Activated T-helper 1 cell treated with Interleukin-2 at 50 U/mL for 16 hours (primary cell): Measurements from ENCODE around the gene LYSET.
"Not testable (repeated sequence)": the region's sequence is repeated elsewhere in the genome, so short reads cannot be mapped to it uniquely, and the experiment has no call there.

Experiments
- DNase-seq: peaks from one replicate; pipeline ENCODE4 v3.0.0-alpha.2; 2020; ENCODE audit warnings: low read depth

The LYSET gene

GRCh38 chr14:93184391-93185348, at the start of gene LYSET, which contains the start of gene MOAP1:
Gene LYSET, plus strand, starts transcription at chr14:93185317. Its CDS starts 89 bp downstream, at chr14:93185406.
Gene MOAP1, minus strand, starts transcription at chr14:93184897. Its CDS starts 655 bp downstream, at chr14:93184242.
- DNase-seq: peak; percentile 89

- no peak for DNase-seq
Measured at GRCh38 chr14:93135399-93135798, 49.7 kb upstream of the LYSET start.

GRCh38 chr14:93136009-93136408, 49.1 kb upstream of the LYSET start:
- DNase-seq: no peak

- not testable (repeated sequence) for DNase-seq
Measured at GRCh38 chr14:93136508-93136907, 48.6 kb upstream of the LYSET start.

GRCh38 chr14:93137864-93138263, 47.3 kb upstream of the LYSET start:
- DNase-seq: no peak

- DNase-seq: no peak
Measured at GRCh38 chr14:93142854-93143652, 42.1 kb upstream of the LYSET start.

- DNase-seq: no peak
Measured at GRCh38 chr14:93146119-93146518, 39.0 kb upstream of the LYSET start.

GRCh38 chr14:93148979-93149378, 36.1 kb upstream of the LYSET start:
- DNase-seq: no peak

GRCh38 chr14:93150227-93151208, 34.6 kb upstream of the LYSET start:
- DNase-seq: no peak

GRCh38 chr14:93153121-93153520, 32.0 kb upstream of the LYSET start:
- DNase-seq: no peak

- no peak for DNase-seq
Measured at GRCh38 chr14:93155667-93156066, 29.4 kb upstream of the LYSET start.

- no peak for DNase-seq
Measured at GRCh38 chr14:93156693-93157369, 28.3 kb upstream of the LYSET start.

- not testable (repeated sequence) for DNase-seq
Measured at GRCh38 chr14:93158349-93158748, 26.8 kb upstream of the LYSET start.

GRCh38 chr14:93159625-93160352, 25.3 kb upstream of the LYSET start:
- DNase-seq: not testable (repeated sequence)

GRCh38 chr14:93160353-93160801, 24.7 kb upstream of the LYSET start:
- no peak for DNase-seq

GRCh38 chr14:93161411-93161940, 23.6 kb upstream of the LYSET start:
- DNase-seq: no peak

- no peak for DNase-seq
Measured at GRCh38 chr14:93163564-93163963, 21.6 kb upstream of the LYSET start.

- DNase-seq: not testable (repeated sequence)
Measured at GRCh38 chr14:93165271-93166265, 19.5 kb upstream of the LYSET start.

- DNase-seq: not testable (repeated sequence)
Measured at GRCh38 chr14:93168610-93169009, 16.5 kb upstream of the LYSET start.
